Peyer's patch (tissue), 4 donors: Measurements from ENCODE around the gene PDE6B. TPM values are rescaled to one million over a fixed set of nuclear protein-coding genes. Genes with fewer than 3 reads are reported as not detected.

ENCODE experiments used
- DNase-seq, 3 donors: peaks; one replicate each; pipeline ENCODE4 v3.0.0-alpha.2; 2017 to 2019
- H3K27ac ChIP-seq, 4 donors: fragments of 200-600 bp; sonication (generic); one replicate each; pipeline ENCODE4 v1.5.1; 2016 to 2019
- H3K27me3 ChIP-seq, 2 donors: fragments of 200-600 bp; sonication (generic); one replicate each; pipeline ENCODE4 v1.5.1; 2019
- H3K36me3 ChIP-seq, 3 donors: fragments of 200-600 bp; sonication (generic); one replicate each; pipeline ENCODE4 v1.5.1; 2016 to 2019
- H3K4me1 ChIP-seq, 4 donors: fragments of 200-600 bp; sonication (generic); one replicate each; pipeline ENCODE4 v1.5.1; 2016 to 2019
- H3K4me3 ChIP-seq, 4 donors: fragments of 200-600 bp; sonication (generic); 1 replicate in 3 of 4; 2 replicates in 1 of 4; pipeline ENCODE4 v1.5.1; 2016 to 2019; ENCODE audit warnings: mild to moderate bottlenecking in 1 of 4
- H3K9me3 ChIP-seq, 4 donors: fragments of 200-600 bp; sonication (generic); one replicate each; pipeline ENCODE4 v1.5.1; 2016 to 2019; ENCODE audit warnings: mild to moderate bottlenecking in 1 of 4
- CTCF ChIP-seq, 6 experiments: fragments of 450-650 bp in 4 of 6; fragments of 200-600 bp in 2 of 6; sonication (generic) in 1 of 6; IDR thresholded peaks; one replicate each; pipeline ENCODE4 v1.5.1; 2017 to 2019; ENCODE audit warnings: antibody characterized with exemption in 6 of 6, mild to moderate bottlenecking in 3 of 6, moderate library complexity in 1 of 6
- POLR2A ChIP-seq, 2 donors: fragments of 450-650 bp; IDR thresholded peaks; one replicate each; pipeline ENCODE4 v1.5.1; 2017; ENCODE audit warnings: antibody characterized with exemption in 2 of 2, mild to moderate bottlenecking in 2 of 2, moderate library complexity in 2 of 2
- total RNA-seq, 4 donors: library from RNA; depleted of rRNA; stranded (reverse); fragments of >200 nt; gene quantifications; one replicate each; pipeline ENCODE4 v1.1.0, GENCODE V29; 2016

Gene PDE6B
- 1 to 10 TPM in 2 of 4 donors, under 1 TPM in 1, not detected in 1; 0.27 to 1.8 (median 1.4) TPM for total RNA-seq

- H3K9me3 ChIP-seq: no peaks in the 10 kb centered on the region
- peak in 1 of 3 donors; percentile 37 for DNase-seq
- no peaks in the 10 kb centered on the region for H3K36me3 ChIP-seq
- H3K4me3 ChIP-seq: no peak within 1 kb of the TSS
- no peak for TF ChIP-seq CTCF (IDR thresholded peaks at IDR 0.05)
- H3K27me3 ChIP-seq: no peaks in the 10 kb centered on the region
- no peaks in the 10 kb centered on the region for H3K4me1 ChIP-seq
- H3K27ac ChIP-seq: no peak within 1 kb of the TSS
These were observed at the start of gene PDE6B for GRCh38 chr4:624705-625590. Gene PDE6B (plus strand): TSS chr4:625573. CDS start chr4:625627, 54 bp downstream.

- H3K4me1 ChIP-seq: peaks cover 0 to 11% (median 3%) of the 10 kb centered on the region in 4 donors
- peaks cover 0 to 36% of the 10 kb centered on the region in 2 donors for H3K27me3 ChIP-seq
- peak within 1 kb of the TSS in 1 of 4 donors; percentile 14 for H3K4me3 ChIP-seq
- DNase-seq: peak in 1 of 3 donors; percentile 23
- TF ChIP-seq CTCF (IDR thresholded peaks at IDR 0.05) (no peak), POLR2A (IDR thresholded peaks at IDR 0.05) (no peak)
- no peaks in the 10 kb centered on the region for H3K36me3 ChIP-seq
- no peak within 1 kb of the TSS for H3K27ac ChIP-seq
- peaks cover 0 to 4% (median 0%) of the 10 kb centered on the region in 4 donors for H3K9me3 ChIP-seq
These were observed 49.0 kb upstream of the PDE6B start, which contains the start of gene TMEM271 for GRCh38 chr4:576245-576821. Gene TMEM271 (minus strand): TSS chr4:576295. CDS start chr4:576062, 233 bp downstream.

DNA sequence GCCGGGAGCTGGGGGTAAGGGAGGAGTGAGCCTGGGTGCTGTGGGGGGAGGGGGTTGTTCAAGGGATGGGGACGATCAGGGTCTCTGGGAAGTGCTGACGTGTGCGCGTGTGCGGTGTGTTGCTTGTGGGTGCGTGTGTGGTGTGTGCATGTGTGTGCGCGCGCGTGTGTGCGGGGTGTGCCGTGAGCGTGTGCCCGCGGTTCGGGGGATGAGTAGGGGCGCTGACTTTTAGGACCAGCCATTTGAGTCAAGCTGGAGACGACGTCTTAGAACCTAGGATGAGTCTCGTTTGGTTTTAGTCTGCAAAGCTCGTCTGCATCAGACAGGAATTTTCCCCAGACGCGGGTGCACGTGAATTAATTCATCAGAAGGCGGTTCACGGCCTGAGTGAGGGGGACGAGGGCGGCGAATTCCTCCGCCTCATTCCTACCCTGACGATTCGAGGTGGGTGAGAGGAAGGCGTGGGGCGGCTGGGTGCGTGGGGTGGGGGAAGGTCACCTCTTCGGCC is 48.3 kb upstream of the PDE6B start:
- DNase-seq: peak in 1 of 3 donors; percentile 26
- no peaks in the 10 kb centered on the region for H3K36me3 ChIP-seq
- H3K4me1 ChIP-seq: peaks cover 0 to 11% (median 3%) of the 10 kb centered on the region in 4 donors
- peaks cover 0 to 4% (median 0%) of the 10 kb centered on the region in 4 donors for H3K9me3 ChIP-seq
- H3K27ac ChIP-seq: no peak overlapping the region
- TF ChIP-seq CTCF (IDR thresholded peaks at IDR 0.05) (no peak), POLR2A (IDR thresholded peaks at IDR 0.05) (no peak)
- H3K4me3 ChIP-seq: no peak overlapping the region
- H3K27me3 ChIP-seq: peaks cover 0 to 36% of the 10 kb centered on the region in 2 donors

DNA sequence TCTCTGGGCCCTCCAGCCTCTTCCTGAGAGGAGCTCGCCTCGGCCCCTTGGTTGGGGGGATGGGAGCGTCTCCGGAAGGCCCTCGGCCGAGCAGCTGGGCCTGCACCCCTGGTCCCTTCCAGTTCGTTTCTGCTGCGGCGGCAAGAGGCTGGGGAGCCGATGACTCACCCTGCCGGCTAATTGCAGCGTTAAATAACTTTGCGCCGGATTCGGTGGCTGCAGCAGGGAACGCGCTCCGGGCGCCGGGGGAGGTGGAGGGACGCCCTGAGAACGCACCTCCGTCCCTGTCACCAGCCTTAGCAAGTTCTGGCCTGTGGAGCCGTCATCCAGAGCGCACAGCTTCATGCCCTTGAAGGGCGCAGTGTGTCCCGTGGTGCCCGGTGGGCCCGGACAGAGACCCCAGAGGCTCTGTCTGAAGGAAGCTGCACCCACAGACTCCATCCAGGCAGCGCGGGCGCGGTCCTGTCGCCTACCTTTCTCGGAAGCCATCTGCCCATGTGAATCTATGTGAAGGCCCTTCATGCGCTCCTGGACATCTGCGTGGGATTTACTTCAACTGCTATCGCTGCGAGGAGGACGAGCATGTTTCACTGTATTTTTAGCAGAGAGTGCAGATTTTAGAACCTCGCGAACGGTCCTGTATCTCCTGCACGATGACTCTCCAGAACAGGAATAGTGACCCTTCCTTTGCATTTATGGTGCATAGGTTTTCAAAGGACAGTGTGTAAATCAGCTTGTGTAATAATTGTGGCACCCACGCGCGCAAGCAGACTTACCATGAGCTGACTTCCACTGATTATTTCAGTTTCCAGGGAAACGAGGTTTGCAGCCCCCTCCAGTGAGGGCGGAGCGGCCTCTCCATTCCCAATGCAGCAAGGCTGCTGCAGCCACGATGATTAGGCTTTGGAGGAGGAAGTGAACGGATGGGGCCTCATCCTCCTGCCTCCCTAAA is 47.6 kb upstream of the PDE6B start:
- peak in 1 of 3 donors; percentile 44 for DNase-seq
- Histone ChIP-seq H3K27me3 (peaks cover 0 to 35% of the 10 kb centered on the region in 2 donors), H3K4me3 (no peak overlapping the region), H3K36me3 (no peaks in the 10 kb centered on the region), H3K9me3 (peaks cover 0 to 4% (median 0%) of the 10 kb centered on the region in 4 donors), H3K4me1 (peaks cover 0 to 11% (median 3%) of the 10 kb centered on the region in 4 donors), H3K27ac (no peak overlapping the region)
- TF ChIP-seq CTCF (IDR thresholded peaks at IDR 0.05) (no peak), POLR2A (IDR thresholded peaks at IDR 0.05) (no peak)
